WTC11 (cell line): ENCODE results near the gene FBXO42.

Experiments used
- NFYB ChIP-seq: sonication (generic); formaldehyde crosslinking; conservative IDR thresholded peaks from 2 replicates; pipeline ENCODE4 v1.8.0; 2022; ENCODE audit warnings: low read depth, missing genetic modification reagents
- TF ChIP-seq, protein P1 (sequence below): sonication (generic); formaldehyde crosslinking; IDR thresholded peaks from 2 replicates; pipeline ENCODE4 v1.8.1; 2023; ENCODE audit warnings: mild to moderate bottlenecking, missing genetic modification reagents, moderate library complexity
- TF ChIP-seq, protein P2 (sequence below): fragments of 200-600 bp; IDR thresholded peaks from 2 replicates; pipeline ENCODE4 v1.8.0; 2022; ENCODE audit warnings: antibody characterized with exemption

DNA sequence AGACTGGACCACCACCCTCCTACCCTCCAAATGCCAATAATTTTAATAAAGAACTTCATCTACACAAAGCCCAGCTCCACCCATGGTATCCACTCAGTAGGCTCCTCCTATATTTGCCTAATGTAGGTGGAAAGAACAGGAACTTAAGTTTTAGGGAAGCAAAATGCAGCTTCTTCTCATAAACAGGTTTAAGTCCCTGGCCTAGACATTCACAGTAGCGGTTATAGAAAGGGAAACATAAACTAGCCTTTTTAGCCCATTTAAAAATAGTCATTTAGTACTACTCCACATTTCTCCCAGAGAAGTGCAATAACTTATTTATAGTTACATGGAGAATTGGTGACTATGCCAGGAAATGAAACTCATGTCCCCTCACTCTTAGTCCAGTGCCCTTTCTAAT is 58.7 kb downstream of the FBXO42 start:
- TF ChIP-seq, protein P1, sequence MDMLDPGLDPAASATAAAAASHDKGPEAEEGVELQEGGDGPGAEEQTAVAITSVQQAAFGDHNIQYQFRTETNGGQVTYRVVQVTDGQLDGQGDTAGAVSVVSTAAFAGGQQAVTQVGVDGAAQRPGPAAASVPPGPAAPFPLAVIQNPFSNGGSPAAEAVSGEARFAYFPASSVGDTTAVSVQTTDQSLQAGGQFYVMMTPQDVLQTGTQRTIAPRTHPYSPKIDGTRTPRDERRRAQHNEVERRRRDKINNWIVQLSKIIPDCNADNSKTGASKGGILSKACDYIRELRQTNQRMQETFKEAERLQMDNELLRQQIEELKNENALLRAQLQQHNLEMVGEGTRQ, result no peak
- TF ChIP-seq, protein P2, sequence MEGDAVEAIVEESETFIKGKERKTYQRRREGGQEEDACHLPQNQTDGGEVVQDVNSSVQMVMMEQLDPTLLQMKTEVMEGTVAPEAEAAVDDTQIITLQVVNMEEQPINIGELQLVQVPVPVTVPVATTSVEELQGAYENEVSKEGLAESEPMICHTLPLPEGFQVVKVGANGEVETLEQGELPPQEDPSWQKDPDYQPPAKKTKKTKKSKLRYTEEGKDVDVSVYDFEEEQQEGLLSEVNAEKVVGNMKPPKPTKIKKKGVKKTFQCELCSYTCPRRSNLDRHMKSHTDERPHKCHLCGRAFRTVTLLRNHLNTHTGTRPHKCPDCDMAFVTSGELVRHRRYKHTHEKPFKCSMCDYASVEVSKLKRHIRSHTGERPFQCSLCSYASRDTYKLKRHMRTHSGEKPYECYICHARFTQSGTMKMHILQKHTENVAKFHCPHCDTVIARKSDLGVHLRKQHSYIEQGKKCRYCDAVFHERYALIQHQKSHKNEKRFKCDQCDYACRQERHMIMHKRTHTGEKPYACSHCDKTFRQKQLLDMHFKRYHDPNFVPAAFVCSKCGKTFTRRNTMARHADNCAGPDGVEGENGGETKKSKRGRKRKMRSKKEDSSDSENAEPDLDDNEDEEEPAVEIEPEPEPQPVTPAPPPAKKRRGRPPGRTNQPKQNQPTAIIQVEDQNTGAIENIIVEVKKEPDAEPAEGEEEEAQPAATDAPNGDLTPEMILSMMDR, result no peak
- no peak for TF ChIP-seq NFYB (CRISPR knock-in tag)
